Fibroblast of lung (primary cell): Measurements from ENCODE around the gene PKNOX2.

ENCODE experiments used
- EZH2 ChIP-seq: IDR thresholded peaks from 2 replicates; pipeline ENCODE4 v1.5.1; 2012; ENCODE audit warnings: low read length, control low read depth, mild to moderate bottlenecking; ENCODE audit errors: missing control alignments
- TF ChIP-seq, protein P1 (sequence below), 2 donors: IDR thresholded peaks in 1 of 2; conservative IDR thresholded peaks in 1 of 2; 1 replicate in 1 of 2; 2 replicates in 1 of 2; pipeline ENCODE4 v1.5.1; 2011 to 2012; ENCODE audit warnings: low read length in 2 of 2, control low read depth in 1 of 2, inconsistent platforms in 1 of 2, low read depth in 1 of 2, mild to moderate bottlenecking in 1 of 2

DNA sequence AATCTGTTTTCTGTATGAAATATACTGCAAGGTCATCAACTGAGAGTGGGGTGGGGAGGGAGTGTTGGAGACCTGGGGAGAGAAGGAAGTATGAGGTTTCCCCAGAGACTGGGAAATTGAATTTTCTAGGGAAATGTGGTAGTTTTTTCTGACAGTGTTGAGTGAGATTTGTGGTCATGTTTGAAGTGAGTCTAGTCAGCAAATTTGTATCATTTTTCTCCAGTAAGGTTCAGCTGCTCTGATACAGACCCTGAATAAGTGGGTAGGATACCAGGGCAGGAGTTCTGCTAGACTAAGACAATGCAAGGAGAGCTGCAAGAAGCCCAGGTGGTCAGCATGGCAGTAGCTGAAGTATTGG lies 112.0 kb downstream of the PKNOX2 start:
- TF ChIP-seq, protein P1, sequence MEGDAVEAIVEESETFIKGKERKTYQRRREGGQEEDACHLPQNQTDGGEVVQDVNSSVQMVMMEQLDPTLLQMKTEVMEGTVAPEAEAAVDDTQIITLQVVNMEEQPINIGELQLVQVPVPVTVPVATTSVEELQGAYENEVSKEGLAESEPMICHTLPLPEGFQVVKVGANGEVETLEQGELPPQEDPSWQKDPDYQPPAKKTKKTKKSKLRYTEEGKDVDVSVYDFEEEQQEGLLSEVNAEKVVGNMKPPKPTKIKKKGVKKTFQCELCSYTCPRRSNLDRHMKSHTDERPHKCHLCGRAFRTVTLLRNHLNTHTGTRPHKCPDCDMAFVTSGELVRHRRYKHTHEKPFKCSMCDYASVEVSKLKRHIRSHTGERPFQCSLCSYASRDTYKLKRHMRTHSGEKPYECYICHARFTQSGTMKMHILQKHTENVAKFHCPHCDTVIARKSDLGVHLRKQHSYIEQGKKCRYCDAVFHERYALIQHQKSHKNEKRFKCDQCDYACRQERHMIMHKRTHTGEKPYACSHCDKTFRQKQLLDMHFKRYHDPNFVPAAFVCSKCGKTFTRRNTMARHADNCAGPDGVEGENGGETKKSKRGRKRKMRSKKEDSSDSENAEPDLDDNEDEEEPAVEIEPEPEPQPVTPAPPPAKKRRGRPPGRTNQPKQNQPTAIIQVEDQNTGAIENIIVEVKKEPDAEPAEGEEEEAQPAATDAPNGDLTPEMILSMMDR (conservative IDR thresholded peaks at IDR 0.05 in 1 of 2, IDR thresholded peaks at IDR 0.05 in 1 of 2; ENCODE audit: low read depth in 1 of 2, low read length in 2 of 2) = no peak
- no peak for TF ChIP-seq EZH2
